NB4 (cell line): ENCODE measurements around the gene SLC35C1.

ENCODE experiments used
- MAX ChIP-seq: IDR thresholded peaks from 2 replicates; pipeline ENCODE4 v1.6.1; 2011; ENCODE audit warnings: low read depth, low read length
- MYC ChIP-seq: IDR thresholded peaks from 2 replicates; pipeline ENCODE4 v1.6.1; 2011; ENCODE audit warnings: low read depth, low read length
- POLR2A ChIP-seq: IDR thresholded peaks from 2 replicates; pipeline ENCODE4 v1.6.1; 2011; ENCODE audit warnings: mild to moderate bottlenecking; ENCODE audit not compliant: insufficient read length; ENCODE audit errors: extremely low read depth
- TF ChIP-seq, protein P1 (sequence below): IDR thresholded peaks from one replicate; pipeline ENCODE4 v1.5.1; 2012; ENCODE audit warnings: low read depth, low read length

GRCh38 chr11:45846174-45846675 lies 41.3 kb downstream of the SLC35C1 start:
- TF ChIP-seq, protein P1, sequence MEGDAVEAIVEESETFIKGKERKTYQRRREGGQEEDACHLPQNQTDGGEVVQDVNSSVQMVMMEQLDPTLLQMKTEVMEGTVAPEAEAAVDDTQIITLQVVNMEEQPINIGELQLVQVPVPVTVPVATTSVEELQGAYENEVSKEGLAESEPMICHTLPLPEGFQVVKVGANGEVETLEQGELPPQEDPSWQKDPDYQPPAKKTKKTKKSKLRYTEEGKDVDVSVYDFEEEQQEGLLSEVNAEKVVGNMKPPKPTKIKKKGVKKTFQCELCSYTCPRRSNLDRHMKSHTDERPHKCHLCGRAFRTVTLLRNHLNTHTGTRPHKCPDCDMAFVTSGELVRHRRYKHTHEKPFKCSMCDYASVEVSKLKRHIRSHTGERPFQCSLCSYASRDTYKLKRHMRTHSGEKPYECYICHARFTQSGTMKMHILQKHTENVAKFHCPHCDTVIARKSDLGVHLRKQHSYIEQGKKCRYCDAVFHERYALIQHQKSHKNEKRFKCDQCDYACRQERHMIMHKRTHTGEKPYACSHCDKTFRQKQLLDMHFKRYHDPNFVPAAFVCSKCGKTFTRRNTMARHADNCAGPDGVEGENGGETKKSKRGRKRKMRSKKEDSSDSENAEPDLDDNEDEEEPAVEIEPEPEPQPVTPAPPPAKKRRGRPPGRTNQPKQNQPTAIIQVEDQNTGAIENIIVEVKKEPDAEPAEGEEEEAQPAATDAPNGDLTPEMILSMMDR, result no peak
- no peak for TF ChIP-seq MAX
- TF ChIP-seq POLR2A, result no peak
- no peak for TF ChIP-seq MYC
